Tibial artery (tissue), 4 donors: ENCODE data around the gene CEP126.
A peak's percentile ranks its signal among the peaks of the same experiment; 100 is the strongest.

Experiments used
- DNase-seq, 2 donors: peaks; one replicate each; pipeline ENCODE4 v3.0.0-alpha.2; 2019
- H3K27ac ChIP-seq, 2 donors: fragments of 200-600 bp; sonication (generic) in 1 of 2; 1 replicate in 1 of 2; 2 replicates in 1 of 2; pipeline ENCODE4 v1.5.1; 2018 to 2019; ENCODE audit warnings: mild to moderate bottlenecking in 1 of 2
- H3K27me3 ChIP-seq, 2 donors: fragments of 200-600 bp; sonication (generic) in 1 of 2; one replicate each; pipeline versions ENCODE4 v1.5.1 to v1.6.0; 2016 to 2019
- H3K36me3 ChIP-seq, 3 donors: fragments of 200-600 bp; sonication (generic) in 2 of 3; one replicate each; pipeline ENCODE4 v1.5.1; 2016 to 2019; ENCODE audit warnings: mild to moderate bottlenecking in 2 of 3
- H3K4me1 ChIP-seq, 4 donors: fragments of 200-600 bp; sonication (generic) in 2 of 4; 1 replicate in 3 of 4; 2 replicates in 1 of 4; pipeline ENCODE4 v1.5.1; 2016 to 2019
- H3K4me3 ChIP-seq, 2 donors: fragments of 200-600 bp; sonication (generic) in 1 of 2; 1 replicate in 1 of 2; 2 replicates in 1 of 2; pipeline ENCODE4 v1.5.1; 2018 to 2019; ENCODE audit warnings: mild to moderate bottlenecking in 2 of 2
- H3K9me3 ChIP-seq, 3 donors: fragments of 200-600 bp; sonication (generic) in 1 of 3; one replicate each; pipeline ENCODE4 v1.5.1; 2016 to 2019
- CTCF ChIP-seq, 2 experiments: fragments of 200-600 bp in 1 of 2; fragments of 450-650 bp in 1 of 2; IDR thresholded peaks; one replicate each; pipeline ENCODE4 v1.5.1; 2017 to 2019; ENCODE audit warnings: antibody characterized with exemption in 2 of 2, mild to moderate bottlenecking in 1 of 2, moderate library complexity in 1 of 2
- intact Hi-C: fragments of 100-400 bp; cut with DNase I; formaldehyde crosslinking; loops from one replicate; pipeline ENCODE4 v1.15.0; 2023; ENCODE audit warnings: low total_unique reads

The CEP126 gene

GRCh38 chr11:101909087-101909486 lies 5.7 kb upstream of the CEP126 start:
- intact Hi-C loops = no loop called here
- H3K27ac ChIP-seq = peak overlapping the region; percentile 35 to 55
- TF ChIP-seq CTCF (IDR thresholded peaks at IDR 0.05) = no peak

GRCh38 chr11:101912823-101913284 lies 2.0 kb upstream of the CEP126 start:
- no peaks in the 10 kb centered on the region for H3K27me3 ChIP-seq
- H3K36me3 ChIP-seq = no peaks in the 10 kb centered on the region
- intact Hi-C loops = loop anchor here (10.0 kb wide), 1 partner anchor 432 kb away; the partner anchor contains the start of gene BIRC2
- no peak for TF ChIP-seq CTCF (IDR thresholded peaks at IDR 0.05)
- H3K9me3 ChIP-seq = no peaks in the 10 kb centered on the region
- no peak overlapping the region for H3K4me3 ChIP-seq
- no peak for DNase-seq
- peak overlapping the region; percentile 94 for H3K27ac ChIP-seq
- H3K4me1 ChIP-seq = peaks cover 0 to 60% (median 9%) of the 10 kb centered on the region in 4 donors

More at GRCh38 chr11:101909087-101909486, 5.7 kb upstream of the CEP126 start:
- no peak for DNase-seq
- no peaks in the 10 kb centered on the region for H3K36me3 ChIP-seq
- H3K27me3 ChIP-seq = no peaks in the 10 kb centered on the region
- no peak overlapping the region for H3K4me3 ChIP-seq
- H3K9me3 ChIP-seq = no peaks in the 10 kb centered on the region
- peaks cover 0 to 37% (median 8%) of the 10 kb centered on the region in 4 donors for H3K4me1 ChIP-seq

- Histone ChIP-seq H3K36me3 (no peaks in the 10 kb centered on the region), H3K27ac (peak overlapping the region; percentile 94), H3K4me3 (peak overlapping the region in 1 of 2 donors; percentile 69), H3K4me1 (peaks cover 0 to 59% (median 8%) of the 10 kb centered on the region in 4 donors), H3K9me3 (no peaks in the 10 kb centered on the region), H3K27me3 (no peaks in the 10 kb centered on the region)
- intact Hi-C loops = loop anchor here (10.0 kb wide), 1 partner anchor 431 kb away; the partner anchor contains the start of gene BIRC2
- no peak for DNase-seq
- TF ChIP-seq CTCF (IDR thresholded peaks at IDR 0.05) = no peak
These were observed 1.2 kb upstream of the CEP126 start for GRCh38 chr11:101913656-101914055.

- Histone ChIP-seq H3K36me3 (no peaks in the 10 kb centered on the region), H3K27me3 (no peaks in the 10 kb centered on the region), H3K27ac (peak overlapping the region; percentile 94), H3K9me3 (no peaks in the 10 kb centered on the region), H3K4me3 (peak overlapping the region; percentile 56 to 69), H3K4me1 (peaks cover 0 to 57% (median 8%) of the 10 kb centered on the region in 4 donors)
- DNase-seq = no peak
- TF ChIP-seq CTCF (IDR thresholded peaks at IDR 0.05) = no peak
- intact Hi-C loops = loop anchor here (10.0 kb wide), 1 partner anchor 430 kb away; the partner anchor contains the start of gene BIRC2
These were observed 471 bp upstream of the CEP126 start for GRCh38 chr11:101914341-101914737.

- Histone ChIP-seq H3K9me3 (no peaks in the 10 kb centered on the region), H3K4me3 (peak overlapping the region; percentile 56 to 69), H3K36me3 (peaks cover 0 to 3% (median 0%) of the 10 kb centered on the region in 3 donors), H3K27ac (peak overlapping the region; percentile 94), H3K27me3 (no peaks in the 10 kb centered on the region), H3K4me1 (peaks cover 0 to 52% (median 8%) of the 10 kb centered on the region in 4 donors)
- no peak for TF ChIP-seq CTCF (IDR thresholded peaks at IDR 0.05)
- intact Hi-C loops = loop anchor here (10.0 kb wide), 1 partner anchor 429 kb away; the partner anchor contains the start of gene BIRC2
- DNase-seq = no peak
These were observed 1.0 kb downstream of the CEP126 start for GRCh38 chr11:101915791-101916291.
